ENCODE data around the gene POC1B.

Gene POC1B

GRCh38 chr12:89547101-89547500 is 21.3 kb upstream of the POC1B start:
- H3K36me3 Mint-ChIP-seq (ENCODE audit: insufficient read depth) = peaks cover 3% of the 10 kb centered on the region
- DNase-seq (no peak), ATAC-seq (replicated peaks) (no peak)
- no peaks in the 10 kb centered on the region for H3K27me3 Mint-ChIP-seq
- H3K27ac Mint-ChIP-seq = no peak overlapping the region
- peaks cover 4% of the 10 kb centered on the region in 2 donors for H3K4me1 Mint-ChIP-seq (ENCODE audit: low read depth in 2 of 2)
- no peaks in the 10 kb centered on the region for H3K9me3 Mint-ChIP-seq
- H3K4me3 Mint-ChIP-seq = no peak overlapping the region

- Mint-ChIP-seq H3K9me3 (no peaks in the 10 kb centered on the region), H3K36me3 (ENCODE audit: insufficient read depth) (peaks cover 3% of the 10 kb centered on the region), H3K4me3 (no peak overlapping the region), H3K27ac (no peak overlapping the region), H3K27me3 (no peaks in the 10 kb centered on the region), H3K4me1 (ENCODE audit: low read depth in 2 of 2) (peaks cover 4% of the 10 kb centered on the region in 2 donors)
- DNase-seq (no peak), ATAC-seq (replicated peaks) (no peak)
Measured at GRCh38 chr12:89546151-89546550, 20.3 kb upstream of the POC1B start.

- H3K9me3 Mint-ChIP-seq = no peaks in the 10 kb centered on the region
- H3K27me3 Mint-ChIP-seq = no peaks in the 10 kb centered on the region
- DNase-seq (no peak), ATAC-seq (replicated peaks) (no peak)
- H3K36me3 Mint-ChIP-seq (ENCODE audit: insufficient read depth) = peaks cover 6% of the 10 kb centered on the region
- H3K27ac Mint-ChIP-seq = no peak overlapping the region
- peaks cover 4% of the 10 kb centered on the region in 2 donors for H3K4me1 Mint-ChIP-seq (ENCODE audit: low read depth in 2 of 2)
- no peak overlapping the region for H3K4me3 Mint-ChIP-seq
Measured at GRCh38 chr12:89544681-89545184, 18.9 kb upstream of the POC1B start.

- Mint-ChIP-seq H3K4me1 (ENCODE audit: low read depth in 2 of 2) (peaks cover 4% of the 10 kb centered on the region in 2 donors), H3K9me3 (no peaks in the 10 kb centered on the region), H3K36me3 (ENCODE audit: insufficient read depth) (peaks cover 6% of the 10 kb centered on the region), H3K27me3 (no peaks in the 10 kb centered on the region), H3K4me3 (no peak overlapping the region), H3K27ac (no peak overlapping the region)
- DNase-seq (no peak), ATAC-seq (replicated peaks) (no peak)
Measured at GRCh38 chr12:89544022-89544421, 18.2 kb upstream of the POC1B start.

- H3K27me3 Mint-ChIP-seq = no peaks in the 10 kb centered on the region
- peaks cover 4% of the 10 kb centered on the region in 2 donors for H3K4me1 Mint-ChIP-seq (ENCODE audit: low read depth in 2 of 2)
- H3K27ac Mint-ChIP-seq = no peak overlapping the region
- no peaks in the 10 kb centered on the region for H3K9me3 Mint-ChIP-seq
- DNase-seq (peak; percentile 52 to 64 (median 59)), ATAC-seq (replicated peaks) (peak; percentile 90)
- peaks cover 6% of the 10 kb centered on the region for H3K36me3 Mint-ChIP-seq (ENCODE audit: insufficient read depth)
- H3K4me3 Mint-ChIP-seq = no peak overlapping the region
Measured at GRCh38 chr12:89542912-89543592, 17.2 kb upstream of the POC1B start.

DNA sequence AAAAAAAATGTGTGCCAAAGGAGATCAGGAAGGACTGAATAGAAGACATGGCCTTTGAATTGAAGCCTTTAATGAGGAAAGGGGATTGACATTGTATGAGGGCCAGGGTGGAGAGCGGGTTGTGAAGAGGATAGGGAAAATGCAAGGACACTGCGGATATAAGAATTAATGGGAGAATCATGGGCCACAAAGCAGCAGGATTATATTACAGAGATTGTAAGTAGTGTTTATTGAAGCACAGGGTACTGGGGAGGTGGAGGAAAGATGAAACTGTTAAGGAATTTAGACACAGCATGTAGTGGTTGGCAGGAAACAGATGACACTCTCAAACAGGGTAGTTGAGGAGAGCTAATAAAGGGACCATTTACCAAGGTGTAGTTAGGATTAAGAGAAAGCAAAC is 16.4 kb upstream of the POC1B start:
- ATAC-seq (replicated peaks) = no peak

GRCh38 chr12:89540586-89540985 is 14.7 kb upstream of the POC1B start:
- Mint-ChIP-seq H3K9me3 (no peaks in the 10 kb centered on the region), H3K36me3 (ENCODE audit: insufficient read depth) (peaks cover 6% of the 10 kb centered on the region), H3K27me3 (no peaks in the 10 kb centered on the region), H3K27ac (no peak overlapping the region), H3K4me3 (no peak overlapping the region), H3K4me1 (ENCODE audit: low read depth in 2 of 2) (peaks cover 4% of the 10 kb centered on the region in 2 donors)
- ATAC-seq (replicated peaks) = no peak
- DNase-seq = no peak

More for the DNA sequence above, 16.4 kb upstream of the POC1B start:
- DNase-seq = no peak
- peaks cover 4% of the 10 kb centered on the region in 2 donors for H3K4me1 Mint-ChIP-seq (ENCODE audit: low read depth in 2 of 2)
- no peak overlapping the region for H3K27ac Mint-ChIP-seq
- peaks cover 6% of the 10 kb centered on the region for H3K36me3 Mint-ChIP-seq (ENCODE audit: insufficient read depth)
- H3K9me3 Mint-ChIP-seq = no peaks in the 10 kb centered on the region
- H3K27me3 Mint-ChIP-seq = no peaks in the 10 kb centered on the region
- no peak overlapping the region for H3K4me3 Mint-ChIP-seq

GRCh38 chr12:89539426-89540223 is 13.8 kb upstream of the POC1B start:
- ATAC-seq (replicated peaks) (no peak), DNase-seq (no peak)
- Mint-ChIP-seq H3K9me3 (no peaks in the 10 kb centered on the region), H3K27me3 (no peaks in the 10 kb centered on the region), H3K27ac (peak overlapping the region in 1 of 2 donors; percentile 23), H3K4me1 (ENCODE audit: low read depth in 2 of 2) (peaks cover 2 to 4% of the 10 kb centered on the region in 2 donors), H3K36me3 (ENCODE audit: insufficient read depth) (peaks cover 6% of the 10 kb centered on the region), H3K4me3 (no peak overlapping the region)

GRCh38 chr12:89538897-89539296 is 13.1 kb upstream of the POC1B start:
- Mint-ChIP-seq H3K9me3 (no peaks in the 10 kb centered on the region), H3K36me3 (ENCODE audit: insufficient read depth) (peaks cover 6% of the 10 kb centered on the region), H3K4me3 (no peak overlapping the region), H3K4me1 (ENCODE audit: low read depth in 2 of 2) (peaks cover 2 to 4% of the 10 kb centered on the region in 2 donors), H3K27me3 (no peaks in the 10 kb centered on the region), H3K27ac (no peak overlapping the region)
- DNase-seq = no peak
- no peak for ATAC-seq (replicated peaks)

DNA sequence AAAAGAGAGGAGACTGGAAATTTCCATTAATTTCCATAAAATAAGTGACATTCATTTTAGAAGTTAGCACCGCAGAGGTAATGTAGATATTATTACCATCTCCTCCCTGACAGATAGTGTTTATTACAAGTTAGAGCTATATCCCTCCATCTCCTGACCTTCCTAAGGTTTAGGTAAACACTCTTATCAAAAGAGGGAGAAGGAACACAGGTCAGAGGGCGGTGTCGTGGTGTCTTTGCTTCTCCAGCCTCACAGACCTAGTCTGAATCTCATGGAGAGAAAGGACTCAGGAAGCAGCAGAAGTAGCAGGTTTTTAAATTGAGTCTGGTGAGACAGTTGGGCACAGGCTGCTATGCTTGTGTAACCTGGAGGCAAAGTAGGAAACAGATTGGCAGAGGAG is 11.5 kb upstream of the POC1B start:
- no peak overlapping the region for H3K4me3 Mint-ChIP-seq
- H3K27me3 Mint-ChIP-seq = no peaks in the 10 kb centered on the region
- peaks cover 4% of the 10 kb centered on the region for H3K36me3 Mint-ChIP-seq (ENCODE audit: insufficient read depth)
- H3K27ac Mint-ChIP-seq = no peak overlapping the region
- DNase-seq (no peak), ATAC-seq (replicated peaks) (no peak)
- no peaks in the 10 kb centered on the region for H3K9me3 Mint-ChIP-seq
- H3K4me1 Mint-ChIP-seq (ENCODE audit: low read depth in 2 of 2) = no peaks in the 10 kb centered on the region

GRCh38 chr12:89529738-89530137 is 3.9 kb upstream of the POC1B start:
- peaks cover 6 to 15% of the 10 kb centered on the region in 2 donors for H3K4me1 Mint-ChIP-seq (ENCODE audit: low read depth in 2 of 2)
- no peak overlapping the region for H3K4me3 Mint-ChIP-seq
- ATAC-seq (replicated peaks) (peak; percentile 29), DNase-seq (no peak)
- no peaks in the 10 kb centered on the region for H3K9me3 Mint-ChIP-seq
- no peaks in the 10 kb centered on the region for H3K27me3 Mint-ChIP-seq
- peaks cover 13% of the 10 kb centered on the region for H3K36me3 Mint-ChIP-seq (ENCODE audit: insufficient read depth)
- H3K27ac Mint-ChIP-seq = peak overlapping the region; percentile 45 to 56

DNA sequence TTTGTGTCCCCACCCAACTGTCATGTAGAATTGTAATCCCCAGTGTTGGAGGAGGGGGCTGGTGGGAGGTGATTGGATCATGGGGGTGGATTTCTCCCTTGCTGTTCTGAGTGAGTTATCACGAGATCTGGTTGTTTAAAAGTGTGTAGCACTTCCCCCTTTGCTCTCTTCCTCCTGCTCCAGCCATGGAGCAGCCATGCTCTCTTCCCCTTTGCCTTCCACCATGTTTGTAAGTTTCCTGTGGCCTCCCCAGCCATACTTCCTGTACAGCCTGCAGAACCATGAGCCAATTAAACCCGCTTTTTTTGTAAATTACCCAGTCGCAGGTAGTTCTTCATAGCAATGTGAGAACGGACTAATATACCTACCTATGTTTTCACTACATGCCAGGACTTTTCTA is 2.6 kb upstream of the POC1B start:
- Mint-ChIP-seq H3K4me1 (ENCODE audit: low read depth in 2 of 2) (peaks cover 17 to 21% of the 10 kb centered on the region in 2 donors), H3K27me3 (no peaks in the 10 kb centered on the region), H3K36me3 (ENCODE audit: insufficient read depth) (peaks cover 24% of the 10 kb centered on the region), H3K9me3 (no peaks in the 10 kb centered on the region), H3K4me3 (no peak overlapping the region), H3K27ac (peak overlapping the region in 1 of 2 donors; percentile 45)
- ATAC-seq (replicated peaks) (no peak), DNase-seq (no peak)

GRCh38 chr12:89525305-89525823 is 483 bp downstream of the POC1B start:
- peak; percentile 38 for ATAC-seq (replicated peaks)
- no peaks in the 10 kb centered on the region for H3K27me3 Mint-ChIP-seq
- H3K36me3 Mint-ChIP-seq (ENCODE audit: insufficient read depth) = peaks cover 31% of the 10 kb centered on the region
- H3K9me3 Mint-ChIP-seq = no peaks in the 10 kb centered on the region
- H3K4me3 Mint-ChIP-seq = peak overlapping the region; percentile 93
- peaks cover 32 to 42% of the 10 kb centered on the region in 2 donors for H3K4me1 Mint-ChIP-seq (ENCODE audit: low read depth in 2 of 2)
- peak; percentile 30 to 35 (median 34) for DNase-seq
- H3K27ac Mint-ChIP-seq = peak overlapping the region; percentile 89 to 91

All from effector memory CD8-positive, alpha-beta T cell (primary cell).